Measurements from ENCODE around the gene HIF1A. TPM values are rescaled to one million over a fixed set of nuclear protein-coding genes. Genes with fewer than 3 reads are reported as not detected.

HIF1A gene
- total and polyA plus RNA-seq, 2 of the 8 experiments (the other 6 are each of a cell fraction or from before 2014, with no cell fraction given), result 54.8 to 175 TPM

GRCh38 chr14:61768240-61768639, 72.9 kb downstream of the HIF1A start (continued):
- no peak for TF ChIP-seq RNF2 (IDR thresholded peaks at IDR 0.05; ENCODE audit: borderline replicate concordance, low read depth, low read length, missing control alignments, poor library complexity, severe bottlenecking)
